ENCODE results near the gene TMEM120B.

Gene TMEM120B

GRCh38 chr12:121792607-121793439 lies 80.3 kb downstream of the TMEM120B start:
- POLR2A ChIA-PET: interaction anchor here (1.4 to 7.9 kb wide), 3 partner anchors 12 to 20 kb away, joined by 4 to 125 read pairs (median 12); no protein-coding TSS in a partner anchor
- CTCF ChIA-PET: interaction anchor here (1.6 to 9.3 kb wide), 7 partner anchors 11 to 104 kb away, joined by 4 to 125 read pairs (median 19); partner anchors contain the start of gene PSMD9
- no peak for DNase-seq (ENCODE audit: extremely low spot score)
- TF ChIP-seq NFRKB (IDR thresholded peaks at IDR 0.05) (no peak), FOXA1 (IDR thresholded peaks at IDR 0.05) (no peak), ELF4 (IDR thresholded peaks at IDR 0.05) (no peak), LEF1 (IDR thresholded peaks at IDR 0.05; ENCODE audit: borderline replicate concordance) (no peak)

- ChIA-PET POLR2A (interaction anchor here (0.7 to 7.9 kb wide), 6 partner anchors 10 to 106 kb away, joined by 3 to 125 read pairs (median 13); partner anchors contain the start of genes PSMD9 and SETD1B), CTCF (interaction anchor here (1.0 to 9.3 kb wide), 24 partner anchors 9 to 316 kb away, joined by 3 to 125 read pairs (median 6); partner anchors contain the start of gene PSMD9)
Observed at GRCh38 chr12:121793440-121793837, 80.9 kb downstream of the TMEM120B start, which contains the start of gene RHOF. RHOF (minus strand) TSS chr12:121793688; CDS start chr12:121793633, 55 bp downstream.

GRCh38 chr12:121793838-121794533 lies 81.4 kb downstream of the TMEM120B start:
- POLR2A ChIA-PET: interaction anchor here (0.7 to 7.9 kb wide), 7 partner anchors 9 to 106 kb away, joined by 3 to 125 read pairs (median 12); partner anchors contain the start of genes PSMD9 and SETD1B
- DNase-seq (ENCODE audit: extremely low spot score): peak; percentile 84
- CTCF ChIA-PET: interaction anchor here (0.6 to 9.3 kb wide), 41 partner anchors 9 to 369 kb away, joined by 3 to 125 read pairs (median 4); partner anchors contain the start of gene PSMD9
- TF ChIP-seq L3MBTL2 (conservative IDR thresholded peaks at IDR 0.05) (peak; percentile 83), SP1 (IDR thresholded peaks at IDR 0.05) (no peak)

More at GRCh38 chr12:121793440-121793837, 80.9 kb downstream of the TMEM120B start, which contains the start of gene RHOF:
- TF ChIP-seq FOXM1 (IDR thresholded peaks at IDR 0.05; ENCODE audit: borderline replicate concordance) (no peak), FOXA1 (IDR thresholded peaks at IDR 0.05) (no peak), LEF1 (IDR thresholded peaks at IDR 0.05; ENCODE audit: borderline replicate concordance) (no peak), SP1 (IDR thresholded peaks at IDR 0.05) (no peak), ARNT (IDR thresholded peaks at IDR 0.05) (no peak), BHLHE40 (IDR thresholded peaks at IDR 0.05; ENCODE audit: borderline replicate concordance) (no peak), TARDBP (IDR thresholded peaks at IDR 0.05) (no peak), HDGF (IDR thresholded peaks at IDR 0.05; ENCODE audit: borderline replicate concordance) (no peak), SUZ12 (IDR thresholded peaks at IDR 0.05) (no peak), ELF4 (IDR thresholded peaks at IDR 0.05) (no peak), NFRKB (IDR thresholded peaks at IDR 0.05) (no peak), PKNOX1 (IDR thresholded peaks at IDR 0.05) (no peak), FOXK2 (IDR thresholded peaks at IDR 0.05) (no peak), CTBP1 (IDR thresholded peaks at IDR 0.05; ENCODE audit: borderline replicate concordance) (no peak), L3MBTL2 (conservative IDR thresholded peaks at IDR 0.05) (no peak), ZNF384 (IDR thresholded peaks at IDR 0.05) (no peak)
- peak; percentile 63 for DNase-seq (ENCODE audit: extremely low spot score)

GRCh38 chr12:121794534-121795033 lies 82.0 kb downstream of the TMEM120B start:
- POLR2A ChIA-PET: interaction anchor here (1.1 to 7.9 kb wide), 6 partner anchors 9 to 94 kb away, joined by 4 to 125 read pairs (median 13); partner anchors contain the start of genes PSMD9 and SETD1B
- no peak for TF ChIP-seq ZNF384 (IDR thresholded peaks at IDR 0.05)
- TF ChIP-seq SP1 (IDR thresholded peaks at IDR 0.05): no peak
- no peak for TF ChIP-seq FOXM1 (IDR thresholded peaks at IDR 0.05; ENCODE audit: borderline replicate concordance)
- TF ChIP-seq LEF1 (IDR thresholded peaks at IDR 0.05; ENCODE audit: borderline replicate concordance): no peak
- TF ChIP-seq PKNOX1 (IDR thresholded peaks at IDR 0.05): no peak
- no peak for TF ChIP-seq BHLHE40 (IDR thresholded peaks at IDR 0.05; ENCODE audit: borderline replicate concordance)
- TF ChIP-seq ELF4 (IDR thresholded peaks at IDR 0.05): no peak
- no peak for TF ChIP-seq NFRKB (IDR thresholded peaks at IDR 0.05)
- TF ChIP-seq FOXA1 (IDR thresholded peaks at IDR 0.05): no peak
- no peak for TF ChIP-seq SUZ12 (IDR thresholded peaks at IDR 0.05)
- TF ChIP-seq L3MBTL2 (conservative IDR thresholded peaks at IDR 0.05): no peak
- no peak for TF ChIP-seq TARDBP (IDR thresholded peaks at IDR 0.05)
- no peak for TF ChIP-seq FOXK2 (IDR thresholded peaks at IDR 0.05)
- TF ChIP-seq CTBP1 (IDR thresholded peaks at IDR 0.05; ENCODE audit: borderline replicate concordance): no peak
- no peak for DNase-seq (ENCODE audit: extremely low spot score)
- CTCF ChIA-PET: interaction anchor here (0.5 to 9.3 kb wide), 46 partner anchors 8 to 1359 kb away, joined by 3 to 125 read pairs (median 4); partner anchors contain the start of gene PSMD9

GRCh38 chr12:121795034-121795968 lies 82.7 kb downstream of the TMEM120B start:
- POLR2A ChIA-PET: interaction anchor here (0.6 to 7.9 kb wide), 7 partner anchors 8 to 93 kb away, joined by 4 to 125 read pairs (median 6); partner anchors contain the start of genes PSMD9 and SETD1B
- TF ChIP-seq FOXA1 (IDR thresholded peaks at IDR 0.05): no peak
- TF ChIP-seq NFRKB (IDR thresholded peaks at IDR 0.05): no peak
- peak; percentile 73 for DNase-seq (ENCODE audit: extremely low spot score)
- CTCF ChIA-PET: interaction anchor here (0.5 to 9.3 kb wide), 24 partner anchors 12 to 1359 kb away, joined by 3 to 125 read pairs (median 4); partner anchors contain the start of gene PSMD9
